GM04503 (cell line): ENCODE measurements around the gene ADSS1.

Experiments used
- DNase-seq: peaks from one replicate; pipeline ENCODE4 v3.0.0-alpha.2; 2012; ENCODE audit warnings: low read depth

ADSS1 gene

DNA sequence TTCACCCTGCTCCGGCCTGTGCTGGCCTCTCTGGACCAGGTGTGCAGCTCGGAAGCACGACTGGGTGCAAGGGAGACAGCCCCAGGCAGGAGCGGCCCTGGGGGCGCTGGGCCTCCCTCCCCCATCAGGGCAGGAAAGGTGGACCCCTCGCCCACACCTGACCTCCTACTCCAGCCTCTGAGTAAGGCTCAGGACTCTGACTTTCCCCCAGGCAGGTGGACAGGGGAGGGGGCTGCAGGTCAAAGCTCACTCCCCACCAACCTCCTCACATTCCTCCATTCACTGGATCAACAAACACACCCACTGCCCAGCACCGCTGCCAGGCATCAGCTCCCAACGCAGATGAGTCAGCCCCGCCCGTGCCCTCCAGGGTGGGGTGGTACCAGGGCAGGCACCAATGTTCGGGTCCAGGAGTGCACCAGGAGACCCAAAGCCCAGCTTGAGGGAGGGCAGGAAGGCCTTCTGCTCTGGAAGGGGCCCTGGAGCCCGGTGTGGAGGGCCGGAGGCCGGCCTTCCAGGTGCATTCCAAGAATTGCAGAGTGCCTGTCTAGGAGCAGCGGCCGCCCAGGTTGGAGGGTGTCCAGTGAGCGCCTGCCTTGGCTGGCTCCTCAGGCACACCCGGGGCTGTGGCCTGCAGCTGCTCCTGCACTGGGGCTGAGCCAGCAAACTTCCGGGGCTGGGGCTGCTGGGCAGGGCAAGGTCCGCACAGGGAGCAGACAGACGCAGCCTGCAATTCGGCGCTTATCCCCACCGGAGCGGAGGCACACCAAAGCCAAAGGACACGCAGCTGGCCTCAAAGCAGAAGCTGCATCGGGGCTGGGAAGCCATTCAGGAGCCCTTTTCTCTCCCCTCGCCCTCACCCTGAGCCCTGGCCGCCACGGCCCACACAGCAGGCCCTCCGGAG, 36.2 kb upstream of the ADSS1 start:
- DNase-seq: no peak

DNA sequence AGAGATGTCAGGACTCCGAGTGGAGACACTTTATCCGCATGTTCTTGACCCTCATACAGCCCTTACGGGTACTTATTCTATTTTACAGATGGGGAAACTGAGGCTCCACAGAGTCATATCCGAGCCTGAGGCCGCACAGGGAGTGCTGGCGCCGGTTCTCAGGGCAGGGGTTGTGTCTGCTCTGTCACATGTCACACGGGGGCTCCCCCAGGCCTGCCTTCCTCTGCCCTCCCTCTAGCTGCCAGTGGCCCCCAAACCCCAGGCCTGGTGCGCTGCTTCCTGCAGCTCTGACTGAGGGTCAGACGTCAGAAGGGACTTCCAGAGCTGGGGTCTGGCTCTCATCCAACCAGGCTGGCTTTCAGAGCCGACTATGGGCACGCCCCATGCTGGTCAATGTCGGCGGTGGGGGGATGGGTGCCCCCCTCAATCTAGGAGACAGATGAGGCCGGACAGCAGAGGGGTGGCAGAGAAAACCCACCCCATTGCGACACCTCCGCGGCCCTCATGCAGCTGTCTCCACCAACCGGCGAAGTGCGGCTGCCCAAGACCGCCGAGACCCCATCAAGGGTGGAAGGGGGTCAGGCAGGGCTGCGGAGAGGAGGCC, 35.4 kb upstream of the ADSS1 start:
- DNase-seq: no peak

DNA sequence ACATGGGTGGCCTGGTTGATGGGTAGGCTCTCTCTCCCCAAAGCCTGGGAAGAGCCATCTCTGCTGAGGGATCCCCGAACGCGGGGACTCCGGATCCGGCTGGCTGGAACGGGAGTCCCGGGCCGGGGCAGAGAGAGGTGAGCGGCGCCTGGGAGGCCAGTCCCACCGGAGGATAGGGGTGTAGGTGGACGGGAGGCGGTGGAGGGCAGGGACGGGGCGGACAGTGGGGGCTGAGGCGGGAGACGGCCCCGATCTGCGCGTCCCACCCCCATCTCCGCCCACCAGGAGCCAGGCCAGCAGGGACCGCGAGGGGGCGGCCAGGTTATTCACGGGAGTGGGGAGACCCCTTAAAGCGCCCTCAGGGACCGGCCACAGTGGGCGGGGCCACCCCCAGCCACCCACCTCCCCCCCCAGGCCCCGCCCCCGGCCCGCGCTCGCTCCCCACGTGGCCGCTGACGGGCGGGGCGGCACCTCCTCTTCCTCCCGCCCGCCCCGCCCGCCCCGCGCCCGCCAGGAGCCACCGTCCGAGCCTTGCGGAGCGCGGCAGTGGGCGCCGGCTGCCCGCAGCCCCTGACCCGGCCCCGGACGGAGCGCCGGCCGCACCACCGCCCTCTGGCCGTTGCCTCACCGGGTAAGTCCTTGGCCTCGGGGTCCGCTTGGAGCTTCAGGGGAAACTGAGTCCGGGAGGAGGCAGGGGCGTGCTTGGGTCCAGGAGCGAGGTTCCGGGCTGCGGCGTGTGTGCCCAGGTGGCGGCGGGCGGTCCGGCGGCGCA, 34.7 kb upstream of the ADSS1 start, which contains the start of gene INF2:
TSS of gene INF2 (plus strand) at position 510 of the 772 bp plus-strand sequence. CDS start 11,748 bp downstream, outside the sequence.
- no peak for DNase-seq

DNA sequence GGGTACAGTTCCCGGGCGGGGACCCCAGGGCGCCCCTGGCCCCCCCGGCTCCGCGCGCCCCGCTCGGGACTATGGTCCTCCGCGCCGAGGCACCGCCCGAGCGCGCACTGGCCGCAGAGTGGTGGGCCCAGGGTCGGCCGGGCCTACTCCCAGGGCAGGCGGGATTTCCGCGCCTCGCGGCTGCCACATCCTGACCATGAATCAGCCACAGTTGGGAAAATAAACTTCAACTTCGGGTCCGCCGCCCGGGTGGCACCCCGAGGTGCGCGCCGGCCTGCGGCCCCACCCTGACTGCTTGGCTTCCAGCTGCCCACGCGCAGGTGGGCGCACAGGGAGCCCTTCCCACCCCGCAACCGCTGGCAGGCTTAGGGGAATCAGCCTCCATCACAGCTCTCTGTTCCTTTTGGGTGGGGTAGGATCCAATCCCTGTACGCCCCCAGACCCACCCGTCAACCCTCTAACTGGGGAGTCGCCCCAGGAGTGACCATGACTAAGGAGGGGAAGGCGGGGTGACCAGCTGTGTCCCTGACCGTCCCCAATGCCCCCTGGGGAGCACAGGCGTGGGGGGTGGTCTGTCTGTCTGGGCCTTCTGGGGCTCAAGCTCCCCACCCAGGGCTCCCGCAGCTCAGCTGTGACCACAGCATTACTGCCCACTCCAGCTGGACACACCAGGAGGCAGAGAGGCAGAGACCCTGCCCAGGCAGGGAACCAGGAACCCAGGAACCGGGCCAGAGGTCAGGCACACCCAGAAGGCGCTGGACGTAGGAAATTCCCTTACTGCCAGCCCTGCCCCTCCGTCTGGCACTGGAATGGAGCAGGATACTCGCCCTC, 33.9 kb upstream of the ADSS1 start:
- DNase-seq: no peak

DNA sequence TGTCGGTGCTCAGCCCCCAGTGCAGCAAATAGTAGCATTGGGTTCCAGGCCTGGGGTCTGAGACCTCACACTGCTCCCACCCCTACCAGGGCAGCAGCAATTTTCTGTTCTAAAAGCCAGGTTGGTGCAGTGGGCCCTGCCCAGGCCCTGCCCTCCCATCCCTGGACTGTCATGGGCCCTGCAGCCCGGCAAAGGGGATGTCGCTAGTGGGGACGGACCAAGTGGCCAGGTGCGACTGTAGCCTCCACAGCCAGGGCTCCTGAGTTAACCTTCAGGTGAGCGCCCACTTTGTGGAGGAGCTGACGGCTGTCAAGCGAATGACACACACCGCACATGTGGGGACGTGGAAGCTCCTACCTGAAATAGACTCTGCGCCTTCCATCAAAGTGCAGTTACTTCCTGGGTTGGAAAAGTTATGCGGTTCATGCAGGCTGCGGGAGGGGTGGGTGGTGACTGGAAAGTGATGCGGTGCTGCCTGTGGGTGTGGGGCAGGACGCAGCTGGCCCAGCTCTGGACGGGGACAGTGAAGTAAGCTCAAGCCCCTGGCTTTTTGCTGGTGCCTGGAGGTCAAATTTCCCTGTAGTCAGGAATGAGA, 33.1 kb upstream of the ADSS1 start:
- no peak for DNase-seq

DNA sequence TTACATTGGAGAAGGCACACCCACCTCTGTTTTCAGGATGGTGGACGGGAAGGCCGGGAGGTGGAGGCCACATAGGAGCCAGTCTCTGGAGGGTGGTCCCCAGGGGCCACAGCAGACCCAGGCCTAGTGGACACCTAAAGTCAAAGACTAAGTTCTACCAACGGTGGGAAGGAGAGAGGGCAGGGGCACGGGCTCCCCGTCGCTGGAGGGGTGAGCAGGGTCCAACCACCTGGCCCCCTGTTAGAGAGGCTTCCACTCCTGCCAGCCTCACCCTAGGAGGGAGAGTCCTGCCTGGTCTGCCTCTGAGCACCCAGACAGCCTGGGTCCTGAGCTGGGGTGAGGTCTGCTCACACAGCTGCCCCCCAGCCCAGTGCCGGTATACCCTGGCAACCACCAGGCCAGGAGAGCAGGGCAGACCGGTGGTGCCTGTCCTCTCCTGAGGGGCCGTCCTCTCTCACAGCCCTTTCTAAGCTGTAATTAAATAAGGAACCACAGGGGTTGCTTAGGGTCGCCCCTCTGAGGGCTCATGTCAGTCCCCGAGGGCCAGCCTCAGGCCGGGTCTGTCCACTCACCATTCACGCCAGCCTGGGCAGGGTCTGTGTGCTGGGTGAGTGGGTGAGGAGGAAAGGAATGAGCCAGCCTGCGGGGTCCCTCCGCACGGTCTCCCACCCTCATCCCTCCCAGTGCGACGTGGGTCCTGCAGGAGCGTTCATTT, 32.3 kb upstream of the ADSS1 start:
- DNase-seq: no peak

GRCh38 chr14:104692261-104692938, 31.6 kb upstream of the ADSS1 start:
- DNase-seq: no peak

DNA sequence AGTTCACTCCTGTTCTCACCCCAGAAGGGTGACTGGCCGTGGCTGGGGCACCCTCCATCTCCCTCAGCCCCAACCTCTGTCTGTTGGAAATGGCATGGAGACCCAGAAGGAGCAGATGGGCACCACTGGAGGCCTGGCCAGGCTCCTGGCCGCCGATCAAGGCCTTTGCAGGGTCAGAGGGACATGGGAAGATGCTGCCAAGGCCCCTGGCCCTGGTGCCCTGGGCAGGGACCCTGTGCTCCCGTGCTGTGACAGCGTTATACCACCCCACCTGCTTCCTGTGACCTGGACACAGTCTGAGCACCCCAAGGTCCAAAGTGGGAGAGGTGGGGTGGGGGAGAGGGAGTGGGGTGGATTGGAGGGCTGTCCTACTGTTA, 31.1 kb upstream of the ADSS1 start:
- no peak for DNase-seq

DNA sequence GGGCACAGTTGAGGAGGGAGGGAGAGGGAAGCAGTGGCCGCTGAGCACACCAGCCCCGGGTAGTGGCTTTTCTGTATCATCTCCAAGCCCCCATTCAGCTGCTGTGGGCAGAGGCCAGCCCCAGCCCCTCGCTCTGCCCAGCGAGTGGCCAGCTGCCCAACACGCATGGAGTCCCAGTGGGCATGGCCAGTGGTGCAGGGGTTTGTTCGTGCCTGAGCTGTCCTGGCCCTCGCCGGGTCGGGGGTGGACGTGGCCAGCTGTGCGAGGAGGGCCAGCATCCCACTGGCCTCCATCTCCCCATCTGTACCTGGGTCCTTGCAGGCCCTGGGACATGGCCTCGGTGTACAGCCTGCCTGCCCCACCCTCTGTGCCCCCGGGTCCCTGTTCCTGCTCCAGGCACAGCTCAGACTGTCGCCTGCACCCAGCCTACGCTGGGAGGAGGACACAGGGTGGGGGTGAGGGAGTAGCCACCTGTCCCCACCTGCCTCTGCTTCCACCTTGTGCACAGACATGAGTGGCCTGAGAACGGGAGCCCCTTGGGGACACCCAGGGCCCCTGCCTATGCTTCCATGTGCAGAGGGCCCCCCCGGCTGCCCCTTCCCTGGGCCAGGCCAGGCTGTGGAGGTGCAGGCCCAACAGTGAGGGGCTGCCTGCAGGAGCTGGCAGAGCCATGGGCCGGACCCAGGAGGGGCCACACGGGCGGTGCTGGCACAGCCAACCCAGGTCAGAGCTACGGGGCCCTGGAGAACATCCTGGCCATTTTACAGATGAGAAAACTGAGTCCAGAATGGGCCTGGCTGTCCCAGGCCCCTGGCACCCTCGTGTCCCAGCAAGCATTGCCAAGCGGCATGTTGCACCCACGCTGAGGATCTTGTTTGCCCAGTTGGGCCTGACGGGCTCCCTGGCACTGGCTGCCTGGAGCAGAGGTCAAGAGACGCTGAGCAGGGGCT, 30.3 kb upstream of the ADSS1 start:
- DNase-seq: no peak

DNA sequence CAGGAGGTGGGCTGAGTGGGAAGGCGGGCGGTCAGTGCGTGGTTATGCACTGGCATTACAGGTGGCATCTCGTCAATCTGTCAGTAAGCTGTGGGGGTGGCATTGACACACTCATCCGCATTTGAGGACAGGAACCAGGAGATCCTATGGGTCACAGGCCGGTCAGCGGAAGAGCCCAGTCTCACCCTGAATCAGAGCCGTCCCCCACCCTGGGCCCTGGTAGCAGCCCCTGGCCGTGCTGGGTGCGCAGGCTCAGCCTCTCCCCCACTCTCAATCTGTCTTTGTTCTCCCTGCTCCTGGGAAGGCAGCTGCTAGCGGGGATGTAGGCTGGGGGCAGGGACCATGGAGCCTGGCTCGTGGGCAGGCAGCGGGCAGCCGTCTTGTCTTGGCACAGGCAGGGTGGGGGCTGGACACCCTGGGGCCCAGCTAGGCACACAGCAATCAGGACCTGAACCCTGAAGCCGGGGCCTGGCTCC, 29.5 kb upstream of the ADSS1 start:
- no peak for DNase-seq

DNA sequence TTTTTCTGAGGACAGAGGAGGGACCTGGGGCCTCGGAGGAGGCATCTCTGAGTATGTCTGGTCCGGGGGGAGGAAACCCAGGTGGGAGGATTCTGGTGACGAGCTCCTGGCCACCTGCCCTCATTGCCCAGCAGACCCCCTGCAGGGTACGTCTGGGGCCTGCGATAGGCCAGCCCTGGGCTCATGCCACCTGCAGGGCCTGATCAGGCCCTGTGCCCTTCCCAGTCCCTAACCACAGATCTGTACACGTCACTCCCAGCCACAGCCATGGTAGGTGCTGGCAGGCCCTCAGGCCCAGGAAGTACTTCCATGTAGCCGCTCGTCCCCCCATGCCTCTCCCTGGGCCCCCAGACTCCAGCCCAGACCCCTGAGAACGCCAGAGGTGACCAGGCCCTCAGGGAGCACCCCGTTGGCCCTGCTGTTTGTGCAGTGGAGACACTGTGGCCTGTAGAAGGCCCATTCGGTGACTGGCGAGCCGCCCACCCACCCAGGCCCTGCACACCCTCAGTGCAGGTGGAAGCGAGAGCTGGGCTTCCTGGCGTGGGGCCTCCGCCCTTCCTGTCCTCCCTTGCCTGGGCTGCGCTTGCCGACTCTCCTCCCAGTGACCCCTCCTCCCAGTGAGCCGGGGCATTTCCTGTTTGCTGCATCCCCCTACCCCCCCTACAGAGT, 28.9 kb upstream of the ADSS1 start:
- DNase-seq: no peak

DNA sequence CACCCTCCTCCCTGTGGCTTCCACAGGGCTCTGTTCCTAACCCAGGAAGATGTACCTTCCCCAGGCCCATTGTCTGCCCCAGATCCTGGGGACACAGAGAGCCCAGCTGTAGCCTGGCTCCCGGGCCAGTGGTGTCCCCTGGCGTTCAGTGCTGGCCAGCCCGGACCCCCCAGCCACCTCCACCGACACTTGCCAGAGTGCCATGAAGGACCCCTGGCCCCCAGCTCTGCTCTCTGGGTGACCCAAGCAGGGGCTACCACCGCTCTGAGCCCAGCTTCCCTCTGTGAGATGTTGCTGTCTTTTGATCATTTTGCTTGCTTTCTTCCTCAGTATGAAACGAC, 28.4 kb upstream of the ADSS1 start:
- DNase-seq: no peak

- DNase-seq: no peak
These were observed 27.2 kb upstream of the ADSS1 start for GRCh38 chr14:104696671-104697316.

- DNase-seq: no peak
These were observed 26.7 kb upstream of the ADSS1 start for GRCh38 chr14:104697317-104697703.

DNA sequence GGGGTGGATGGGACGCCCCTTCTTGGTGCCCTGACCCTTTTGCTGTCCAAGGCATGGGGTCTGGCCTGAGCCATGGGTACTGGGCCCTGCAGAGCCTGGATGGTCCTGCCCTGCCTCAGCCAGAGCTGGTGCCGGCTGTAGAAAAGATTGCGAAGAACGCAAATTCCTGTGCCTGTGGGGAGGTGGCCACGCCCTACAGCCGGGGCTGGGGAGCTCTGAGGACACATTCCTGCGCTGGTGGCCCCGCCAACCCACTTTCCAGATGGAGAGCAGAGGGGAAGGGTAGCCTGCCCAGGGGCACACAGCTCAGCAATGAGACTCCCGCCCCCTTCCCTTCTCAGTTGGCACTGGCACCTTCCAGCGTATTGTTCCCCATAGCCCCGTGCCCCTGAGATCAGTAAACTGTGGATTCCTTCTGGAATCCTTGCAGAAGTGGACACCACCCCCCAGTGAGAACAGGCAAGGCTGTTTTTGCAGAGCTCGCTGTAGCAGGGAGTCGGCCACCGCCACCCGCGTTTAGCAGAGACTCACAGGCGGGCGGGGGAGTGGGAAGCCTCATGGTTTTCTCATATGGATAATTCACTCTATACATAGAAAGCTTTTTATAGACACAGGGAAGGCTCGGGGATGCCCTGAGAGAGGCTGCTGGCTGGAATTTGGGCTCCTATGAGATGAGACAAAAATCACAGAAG, 26.0 kb upstream of the ADSS1 start:
- no peak for DNase-seq

- no peak for DNase-seq
These were observed 25.2 kb upstream of the ADSS1 start for GRCh38 chr14:104698688-104699425.

DNA sequence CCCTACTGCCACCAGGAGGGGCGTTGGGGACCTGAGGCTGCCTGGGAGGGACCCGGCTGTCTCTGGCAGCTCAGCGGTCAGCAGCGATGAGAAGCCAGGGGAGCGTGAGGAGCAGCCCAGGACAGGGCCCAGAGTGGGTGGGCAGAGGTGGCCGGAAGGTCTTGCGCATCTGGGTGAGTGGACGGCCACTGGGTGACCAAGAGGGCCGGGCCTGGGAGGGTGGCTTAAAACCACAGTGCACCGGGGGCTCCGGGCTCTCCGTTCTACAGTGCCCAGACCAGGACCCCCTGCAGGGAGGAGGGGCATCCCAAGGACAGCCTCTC, 24.6 kb upstream of the ADSS1 start:
- DNase-seq: no peak
